HG03565 (cell line): Measurements from ENCODE around the gene BNC1.

Experiments
- ATAC-seq: cut with Tn5 transposase; IDR thresholded peaks from one replicate; pipeline ENCODE4 v1.9.1; 2021; ENCODE audit warnings: mild to moderate bottlenecking, moderate library complexity; ENCODE audit not compliant: unreplicated experiment

Gene BNC1, protein sequence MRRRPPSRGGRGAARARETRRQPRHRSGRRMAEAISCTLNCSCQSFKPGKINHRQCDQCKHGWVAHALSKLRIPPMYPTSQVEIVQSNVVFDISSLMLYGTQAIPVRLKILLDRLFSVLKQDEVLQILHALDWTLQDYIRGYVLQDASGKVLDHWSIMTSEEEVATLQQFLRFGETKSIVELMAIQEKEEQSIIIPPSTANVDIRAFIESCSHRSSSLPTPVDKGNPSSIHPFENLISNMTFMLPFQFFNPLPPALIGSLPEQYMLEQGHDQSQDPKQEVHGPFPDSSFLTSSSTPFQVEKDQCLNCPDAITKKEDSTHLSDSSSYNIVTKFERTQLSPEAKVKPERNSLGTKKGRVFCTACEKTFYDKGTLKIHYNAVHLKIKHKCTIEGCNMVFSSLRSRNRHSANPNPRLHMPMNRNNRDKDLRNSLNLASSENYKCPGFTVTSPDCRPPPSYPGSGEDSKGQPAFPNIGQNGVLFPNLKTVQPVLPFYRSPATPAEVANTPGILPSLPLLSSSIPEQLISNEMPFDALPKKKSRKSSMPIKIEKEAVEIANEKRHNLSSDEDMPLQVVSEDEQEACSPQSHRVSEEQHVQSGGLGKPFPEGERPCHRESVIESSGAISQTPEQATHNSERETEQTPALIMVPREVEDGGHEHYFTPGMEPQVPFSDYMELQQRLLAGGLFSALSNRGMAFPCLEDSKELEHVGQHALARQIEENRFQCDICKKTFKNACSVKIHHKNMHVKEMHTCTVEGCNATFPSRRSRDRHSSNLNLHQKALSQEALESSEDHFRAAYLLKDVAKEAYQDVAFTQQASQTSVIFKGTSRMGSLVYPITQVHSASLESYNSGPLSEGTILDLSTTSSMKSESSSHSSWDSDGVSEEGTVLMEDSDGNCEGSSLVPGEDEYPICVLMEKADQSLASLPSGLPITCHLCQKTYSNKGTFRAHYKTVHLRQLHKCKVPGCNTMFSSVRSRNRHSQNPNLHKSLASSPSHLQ

DNA sequence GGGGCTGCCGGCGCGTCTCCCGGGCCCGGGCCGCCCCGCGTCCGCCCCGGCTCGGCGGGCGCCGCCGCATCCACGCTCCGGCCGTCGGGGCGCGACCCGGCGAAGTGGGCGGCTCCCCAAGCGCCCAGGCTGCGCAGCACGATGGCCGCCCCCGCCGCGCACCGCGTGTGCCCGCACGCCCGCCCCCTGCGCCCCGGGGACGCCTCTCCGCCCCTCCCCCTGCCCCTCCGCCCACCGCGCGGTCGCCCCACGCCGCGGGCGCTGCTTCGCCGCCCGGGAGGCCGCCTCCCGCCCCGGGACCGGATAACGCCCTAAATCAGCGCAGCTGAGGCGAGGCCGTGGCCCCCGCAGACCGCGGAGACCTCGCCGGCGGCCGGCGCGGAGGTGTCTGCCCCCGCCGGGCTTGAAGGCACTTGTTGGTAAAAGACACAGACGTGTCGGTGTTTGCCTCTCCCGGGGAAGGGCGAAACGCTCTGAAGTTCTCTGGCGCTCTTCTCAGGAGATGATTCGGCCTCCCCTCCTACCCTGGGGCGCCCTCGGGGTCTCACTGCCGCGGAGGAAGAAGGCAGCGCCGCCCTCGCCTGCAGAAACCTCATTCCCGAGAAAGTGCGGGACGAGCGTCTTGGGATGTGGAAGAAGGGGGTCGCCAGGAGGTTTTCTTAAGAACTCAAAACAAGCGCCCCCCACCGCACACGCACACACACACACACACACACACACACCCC, at the start of gene BNC1:
BNC1 (minus strand) TSS at position 106 of the 725 bp plus-strand sequence; CDS start at position 70, 36 bp downstream.
- ATAC-seq = no peak

DNA sequence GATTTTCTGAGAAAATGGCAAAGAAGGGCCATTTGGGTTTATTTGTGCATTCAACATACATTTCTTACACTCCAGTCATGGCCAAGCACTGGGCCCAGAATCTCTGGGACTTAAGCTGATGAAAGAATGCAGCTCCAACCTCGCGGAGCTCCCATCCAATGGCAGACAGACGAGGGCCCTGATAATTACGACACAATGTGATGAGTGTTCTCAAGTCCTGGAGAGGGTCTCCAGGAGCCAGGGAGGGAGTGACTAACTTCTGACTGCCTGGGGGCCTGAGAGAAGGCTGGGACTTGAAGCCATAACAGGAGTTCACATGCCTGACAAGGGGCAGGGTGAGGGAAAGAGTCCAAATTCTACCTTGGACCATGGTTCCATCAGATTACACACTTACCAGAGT, 42.6 kb upstream of the BNC1 start:
- ATAC-seq = no peak

DNA sequence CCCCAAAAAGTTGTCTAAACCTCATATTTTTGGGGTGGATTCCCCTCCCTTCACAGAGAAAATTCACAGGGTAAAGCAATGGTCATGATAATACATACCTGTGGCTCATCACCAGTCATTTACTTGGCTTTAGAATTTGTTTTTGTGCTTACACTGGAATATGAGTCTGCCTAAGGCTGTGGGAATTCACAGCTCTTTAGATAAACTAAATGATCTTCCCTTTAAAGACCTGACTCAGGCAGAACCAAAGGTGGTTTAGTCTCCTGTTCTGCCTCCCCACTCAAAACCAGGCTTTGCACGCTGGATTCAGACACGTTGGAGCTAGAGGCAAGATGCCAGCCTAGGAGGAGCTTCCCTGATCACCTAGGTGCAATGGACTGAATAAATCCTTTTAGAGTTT, 40.3 kb upstream of the BNC1 start:
- ATAC-seq = no peak

DNA sequence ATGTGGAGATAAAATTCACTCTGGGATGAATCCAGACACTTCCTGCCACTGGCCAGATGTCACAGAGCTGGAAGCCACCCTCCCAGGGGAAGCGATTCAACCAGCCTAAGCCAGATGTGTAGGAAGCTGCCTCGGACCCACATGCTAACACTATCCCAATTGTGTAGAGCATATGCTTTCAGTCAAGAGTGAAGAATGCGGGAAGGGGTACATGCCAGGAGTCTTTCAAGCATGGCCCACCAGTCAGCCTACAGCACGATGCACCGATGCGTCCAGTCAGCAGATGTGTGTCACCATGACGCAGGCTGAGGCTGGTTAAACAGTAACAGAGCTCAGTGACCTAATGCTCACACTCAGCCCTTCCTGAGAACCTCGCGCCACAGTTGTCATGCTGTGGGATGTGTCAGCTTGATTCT, 38.8 kb upstream of the BNC1 start:
- ATAC-seq = no peak

DNA sequence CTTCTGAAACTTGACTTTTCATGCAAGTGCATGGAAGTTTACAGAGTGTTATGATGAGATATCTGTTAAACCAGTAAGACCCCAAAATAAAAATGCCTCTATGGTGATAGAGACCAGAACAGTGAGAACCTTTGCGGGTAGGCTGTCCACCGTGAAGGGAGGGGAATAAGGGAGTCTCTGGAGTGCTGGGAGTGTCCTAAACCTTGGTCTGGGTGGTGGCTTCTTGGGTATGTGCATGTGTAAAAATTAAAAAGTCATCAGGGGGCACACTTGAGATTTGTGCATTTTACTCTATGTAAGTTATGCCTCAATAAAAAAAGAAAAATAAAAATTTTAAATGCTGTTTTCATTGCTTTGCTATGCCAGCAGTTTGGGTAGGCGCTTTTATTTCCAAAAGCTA, 38.2 kb upstream of the BNC1 start:
- no peak for ATAC-seq

DNA sequence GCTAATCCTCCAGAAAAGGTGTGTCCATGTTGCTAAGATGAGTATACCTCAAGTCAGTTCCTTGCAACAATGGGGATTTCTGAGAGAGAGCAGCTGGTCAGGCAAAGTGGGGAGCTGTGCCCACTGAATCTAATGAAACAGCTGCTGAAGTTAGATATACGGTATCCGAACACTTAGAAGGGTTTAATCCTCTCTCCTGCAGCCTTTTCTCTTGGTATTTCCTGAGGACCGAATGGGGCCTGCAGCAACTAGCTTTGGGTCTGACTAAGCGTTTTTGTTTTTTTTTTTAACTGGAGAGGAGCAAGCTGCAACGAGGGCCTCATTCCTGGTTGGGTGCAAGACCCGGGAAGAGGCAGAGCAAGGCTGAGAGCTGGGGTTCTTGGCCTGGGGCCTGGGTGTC, 37.6 kb upstream of the BNC1 start:
- ATAC-seq = no peak

DNA sequence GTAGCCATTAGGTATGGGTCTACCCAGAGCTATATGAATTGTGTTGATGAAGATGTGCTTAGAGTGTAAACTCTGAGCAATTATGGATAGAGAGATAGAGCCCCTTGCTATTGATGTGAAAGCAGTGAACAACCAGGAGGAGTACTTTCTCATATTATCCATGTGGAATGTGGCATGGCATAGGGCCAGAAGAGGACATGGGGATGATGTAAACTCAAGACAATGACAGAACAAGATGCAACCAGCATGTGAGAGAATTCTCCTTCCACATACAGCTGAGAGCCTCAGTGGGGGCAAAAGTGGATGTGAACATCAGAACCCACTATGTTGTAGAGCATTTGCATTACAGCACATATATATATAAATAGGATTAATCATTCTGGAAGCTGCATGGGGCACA, 36.4 kb upstream of the BNC1 start:
- no peak for ATAC-seq

DNA sequence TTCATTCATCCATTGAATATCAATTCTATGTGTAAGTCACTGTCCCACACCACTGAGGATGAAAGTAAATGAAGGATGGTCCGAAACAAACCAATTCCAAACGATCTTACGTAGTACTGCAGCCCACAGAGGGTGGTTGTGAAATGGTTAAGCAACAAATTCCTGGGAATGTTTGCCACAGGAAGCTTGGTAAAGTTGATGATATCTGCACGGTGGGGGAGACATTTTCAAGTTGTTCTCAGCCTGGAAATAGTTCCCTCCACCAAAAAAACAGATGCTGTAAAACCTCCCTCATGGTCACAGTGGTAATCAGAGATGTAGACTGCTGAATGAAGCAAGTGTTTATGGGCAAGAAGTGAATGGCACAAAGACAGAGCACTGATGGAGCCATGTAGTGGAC, 35.9 kb upstream of the BNC1 start:
- no peak for ATAC-seq

DNA sequence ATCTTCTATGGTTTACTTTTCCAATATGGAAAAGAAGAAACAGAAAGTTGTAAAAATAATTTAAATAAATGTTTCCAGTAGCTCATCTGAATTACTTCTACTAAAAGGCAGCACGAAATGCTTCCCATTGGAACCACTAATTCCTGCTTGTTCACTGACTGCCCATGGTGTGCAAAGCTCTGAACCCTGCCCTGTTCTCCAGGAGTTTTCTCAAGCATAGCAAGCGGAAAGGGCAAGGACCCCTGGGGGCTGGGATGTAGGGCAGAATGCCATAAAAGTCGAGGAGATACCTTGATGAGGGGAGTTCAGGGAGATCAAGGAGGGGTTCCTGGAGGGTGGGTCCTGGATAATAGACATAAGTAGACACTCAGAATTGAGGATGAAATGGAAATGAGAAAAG, 35.3 kb upstream of the BNC1 start:
- no peak for ATAC-seq

DNA sequence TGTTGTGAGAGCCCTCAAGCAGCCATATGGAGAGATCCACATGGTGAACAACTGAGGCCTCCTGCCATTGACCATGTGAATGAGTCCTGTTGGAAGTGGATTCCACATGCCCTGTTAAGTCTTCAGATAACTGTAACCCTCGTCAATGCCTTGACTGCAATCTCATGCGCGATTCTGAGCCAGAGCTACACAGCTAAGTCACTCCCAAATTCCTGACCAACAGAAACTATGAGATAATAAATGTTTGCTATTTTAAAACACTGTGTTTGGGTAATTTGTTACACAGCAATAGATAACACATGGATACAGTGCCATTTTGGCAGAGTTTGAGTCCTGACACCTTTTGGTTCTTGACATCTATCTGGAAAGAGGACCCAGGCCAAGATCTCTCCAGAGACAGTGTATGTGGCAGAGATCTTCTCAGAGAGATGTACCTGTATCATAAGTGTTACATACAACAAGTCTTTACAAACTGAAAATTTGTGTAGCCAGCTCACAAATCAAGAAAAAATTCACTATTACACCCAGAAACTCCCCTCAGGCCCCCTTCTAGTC, 34.5 kb upstream of the BNC1 start:
- no peak for ATAC-seq

DNA sequence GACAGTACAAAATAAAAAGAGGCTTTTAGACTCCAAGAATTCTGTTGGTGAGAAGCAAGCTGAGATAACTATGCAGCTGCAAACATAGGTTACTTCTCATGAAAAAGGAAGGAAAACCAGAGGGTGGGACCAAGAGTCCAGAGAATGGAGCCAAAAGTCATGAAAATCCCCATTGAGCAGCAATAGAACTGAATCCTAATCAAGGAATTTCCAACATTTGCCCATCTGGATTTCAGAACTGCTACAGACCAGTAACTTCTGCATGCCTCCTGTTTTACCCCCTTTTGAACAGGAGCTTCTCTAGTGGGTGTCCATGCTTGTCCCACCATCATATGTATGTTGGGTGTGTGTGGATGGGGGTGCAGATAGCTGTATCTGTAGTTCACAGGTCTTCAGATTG, 33.6 kb upstream of the BNC1 start:
- ATAC-seq = no peak

DNA sequence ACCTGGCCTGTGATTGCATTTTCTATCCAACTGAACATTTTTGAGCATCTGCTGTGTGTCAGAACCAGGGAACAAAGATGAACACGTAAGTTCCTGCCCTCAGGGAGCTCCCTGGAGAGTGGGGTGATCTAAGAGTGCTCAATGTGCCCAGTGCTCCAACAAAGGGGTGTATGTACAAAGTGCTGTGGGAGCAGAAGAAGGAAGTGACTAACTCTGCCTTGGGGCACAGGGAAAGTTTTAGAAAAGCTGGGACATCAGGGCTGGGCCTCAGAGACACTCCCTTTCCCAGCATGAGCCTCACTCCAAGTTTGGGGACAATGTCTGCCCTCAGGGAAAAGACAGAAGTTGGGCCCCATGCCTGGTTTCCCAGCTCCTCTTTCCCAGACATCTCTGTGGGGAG, 27.6 kb upstream of the BNC1 start:
- no peak for ATAC-seq

DNA sequence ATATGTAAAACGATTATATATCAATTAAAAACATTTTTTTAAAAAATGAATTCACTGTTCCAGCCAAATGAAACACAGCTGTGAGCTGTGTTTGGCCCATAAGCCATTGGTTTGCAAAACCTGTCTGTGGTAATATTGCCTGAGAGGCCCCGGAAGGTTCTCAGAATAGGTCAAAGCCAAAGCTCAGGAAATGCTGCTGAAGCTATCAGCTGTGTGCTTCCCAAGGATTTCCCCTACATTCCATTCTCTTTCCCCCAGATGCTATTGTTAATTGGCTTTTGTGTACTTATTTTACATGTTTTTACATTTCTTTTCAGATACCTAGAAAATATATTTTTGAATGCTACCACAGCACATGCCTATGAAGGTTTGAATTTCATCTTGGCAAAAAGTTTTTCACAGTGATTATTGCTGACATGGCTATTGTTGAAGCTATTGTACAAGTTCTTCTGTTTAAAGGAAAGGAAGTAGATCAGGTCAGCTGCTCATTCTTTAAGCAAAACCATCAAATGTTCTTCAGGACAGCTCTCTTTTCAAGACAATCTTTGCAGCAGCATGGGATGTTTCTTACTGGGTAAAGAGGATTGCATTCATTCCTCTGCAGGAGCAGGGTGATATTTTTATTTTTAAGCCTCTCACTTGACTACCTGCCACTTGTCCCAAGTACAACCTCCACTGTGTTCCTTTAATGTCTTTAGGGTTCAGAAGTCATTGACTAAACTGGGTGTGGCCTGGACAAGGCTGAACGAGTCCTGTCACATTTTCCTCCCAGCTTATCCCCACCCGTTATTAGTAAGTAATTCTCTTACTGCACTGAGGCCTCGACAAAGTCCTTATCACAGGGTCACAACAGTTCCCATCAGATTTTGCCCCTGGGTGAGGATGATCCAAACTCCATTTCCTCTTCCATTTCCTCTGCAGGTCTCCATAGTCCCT, 26.3 kb upstream of the BNC1 start:
- no peak for ATAC-seq

DNA sequence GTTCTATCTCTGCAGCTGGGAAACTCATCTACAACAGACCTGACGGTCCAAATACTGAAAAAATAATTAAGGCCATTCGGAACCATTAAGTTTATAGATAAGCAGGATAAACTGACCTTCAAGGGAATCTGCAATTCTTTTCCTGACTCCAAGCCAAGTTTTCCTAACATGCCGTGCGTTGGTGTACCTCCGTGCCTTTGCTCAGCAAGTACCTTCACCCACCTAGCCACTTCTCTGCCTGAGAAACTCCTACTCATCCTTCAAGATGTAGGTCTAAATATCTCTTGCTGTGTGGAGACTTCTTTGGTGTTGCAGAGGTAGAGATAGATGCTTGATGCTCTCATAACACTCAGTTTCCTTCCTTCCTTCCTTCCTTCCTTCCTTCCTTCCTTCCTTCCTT, 24.2 kb upstream of the BNC1 start:
- no peak for ATAC-seq

DNA sequence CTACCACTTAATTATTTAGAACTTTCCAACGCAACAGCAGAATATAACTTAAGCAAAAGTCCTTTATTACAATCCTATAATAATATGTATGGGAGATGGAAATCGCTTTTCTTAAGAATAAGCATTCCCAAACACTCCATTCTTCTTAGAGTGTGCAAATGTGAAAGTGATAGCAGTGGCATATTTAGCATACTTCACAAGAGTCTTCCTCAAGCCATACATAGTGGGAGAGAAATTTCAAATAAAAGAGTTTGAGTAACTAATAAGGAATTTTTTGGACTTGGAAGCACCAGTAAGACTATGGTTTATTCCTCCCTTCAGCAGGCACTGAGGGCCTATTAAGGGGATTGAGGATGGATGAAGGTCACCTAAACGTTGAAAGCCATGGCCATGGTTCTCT, 22.1 kb upstream of the BNC1 start:
- ATAC-seq = no peak

DNA sequence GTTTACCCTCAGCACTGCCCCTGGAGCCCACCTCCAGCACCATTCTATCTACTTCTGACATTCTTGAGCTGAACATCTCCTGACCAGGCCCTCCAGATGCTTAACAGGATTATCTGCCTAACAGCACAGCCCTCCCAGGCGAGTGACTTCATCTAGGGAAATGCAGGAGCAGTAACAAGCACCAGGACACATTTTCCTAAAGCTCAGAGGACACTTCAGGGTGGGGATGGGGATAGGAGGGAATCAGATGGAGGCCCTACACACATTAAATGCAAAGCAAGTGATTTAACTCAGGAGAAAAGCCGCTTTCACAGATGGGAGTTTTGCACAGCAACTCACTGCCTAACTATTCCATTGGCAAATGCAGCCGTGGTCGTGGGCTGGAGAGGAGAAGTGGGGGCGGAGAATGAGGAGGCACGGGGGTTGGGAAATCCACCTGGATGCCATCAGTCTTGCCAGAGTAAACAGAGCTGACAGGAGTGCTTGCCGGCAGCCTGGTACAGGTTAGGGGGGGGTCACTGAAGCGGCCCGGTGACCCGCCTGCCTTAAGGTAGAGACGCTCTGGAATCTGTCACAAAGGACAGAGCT, 21.3 kb upstream of the BNC1 start:
- ATAC-seq = no peak

DNA sequence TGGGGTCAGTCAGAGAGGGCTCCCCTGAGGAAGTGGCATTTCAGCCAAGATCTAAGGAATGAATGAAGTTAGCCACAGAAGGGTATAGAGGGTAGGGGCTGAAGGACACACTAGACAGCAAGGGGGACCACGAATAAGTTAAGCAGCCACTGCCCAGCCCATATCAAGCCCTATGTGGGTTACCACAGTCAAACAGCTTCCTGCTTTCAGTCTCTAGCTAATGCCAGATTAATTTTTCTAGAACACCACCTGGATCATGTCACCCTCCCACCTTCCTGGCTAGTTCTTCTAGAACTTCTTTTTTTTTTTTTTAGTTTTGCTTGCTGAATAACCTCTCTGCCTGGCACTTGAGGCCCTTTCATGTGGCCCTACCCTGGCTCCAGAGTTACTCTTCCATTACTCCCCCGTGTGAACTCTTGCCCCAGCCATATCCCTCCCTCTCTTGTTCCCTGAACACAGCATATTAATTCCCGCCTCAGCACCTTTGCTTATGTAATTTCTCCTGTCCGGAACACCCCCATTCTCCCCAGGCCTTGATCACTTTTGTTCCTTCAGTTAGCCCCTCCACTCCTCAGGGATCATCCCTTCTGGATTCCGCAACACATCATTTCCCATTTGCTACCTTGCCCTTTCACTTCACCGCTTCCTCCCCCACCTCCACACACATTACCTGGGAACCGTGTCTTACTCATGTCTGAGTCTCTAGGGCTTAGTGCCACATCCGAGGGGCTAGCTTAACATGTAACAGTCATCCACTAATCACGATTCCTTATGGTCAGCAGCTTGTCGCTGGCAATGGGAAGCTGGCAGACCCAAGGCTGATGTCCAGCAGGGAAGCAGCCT, 20.6 kb upstream of the BNC1 start:
- no peak for ATAC-seq

DNA sequence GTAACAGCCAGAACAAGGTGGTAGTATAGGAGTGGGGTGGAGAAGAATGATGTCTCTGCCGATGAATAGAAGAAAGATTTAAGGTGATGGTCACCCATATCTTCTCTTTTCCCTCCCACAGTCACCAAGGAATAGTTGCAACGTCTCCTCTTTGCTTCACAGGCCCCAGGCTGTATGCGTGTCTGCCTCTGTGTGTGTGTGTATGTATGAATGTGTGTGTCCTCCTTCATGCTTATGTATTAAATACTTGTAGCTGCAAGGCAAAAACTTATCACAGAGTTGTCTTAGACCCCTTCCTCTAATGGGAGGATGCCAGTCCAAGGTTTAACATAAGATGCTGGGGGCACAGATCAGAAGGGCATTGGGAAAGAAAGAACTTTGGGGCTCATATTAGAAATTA, 19.1 kb upstream of the BNC1 start:
- no peak for ATAC-seq

DNA sequence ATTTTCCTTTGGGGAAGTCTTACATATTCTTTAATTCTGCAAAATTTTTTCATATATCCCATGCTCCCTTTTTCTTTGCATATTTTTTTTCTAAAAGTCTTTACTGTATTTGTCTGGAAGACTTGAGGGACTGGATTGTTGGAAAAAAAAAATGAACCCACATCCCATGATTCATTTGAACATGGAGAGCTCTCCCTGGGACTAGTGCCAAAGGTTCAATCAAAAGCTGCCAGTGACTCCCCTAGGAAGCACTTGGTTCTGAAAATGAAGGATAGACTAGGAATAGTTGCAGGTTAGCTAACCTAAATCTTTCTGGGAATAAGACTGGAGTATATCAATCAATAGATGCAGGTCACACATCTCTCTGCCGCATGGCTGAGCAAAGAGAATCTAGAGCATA, 16.4 kb upstream of the BNC1 start:
- ATAC-seq = no peak
